Esophagus muscularis mucosa (tissue), 4 donors: ENCODE measurements around the gene NAA11. TPM values are rescaled to one million over a fixed set of nuclear protein-coding genes. Genes with fewer than 3 reads are reported as not detected.

ENCODE experiments used
- DNase-seq: peaks from one replicate; pipeline ENCODE4 v3.0.0-alpha.2; 2017; ENCODE audit errors: extremely low spot score
- H3K27ac ChIP-seq, 4 donors: fragments of 200-600 bp; sonication (generic); replicated peaks in 1 of 4; 1 replicate in 3 of 4; 2 replicates in 1 of 4; pipeline ENCODE4 v1.5.1; 2016 to 2019; ENCODE audit warnings: mild to moderate bottlenecking in 1 of 4
- H3K27me3 ChIP-seq, 4 donors: fragments of 200-600 bp; sonication (generic); one replicate each; pipeline versions ENCODE4 v1.5.1 to v1.6.0; 2016 to 2019
- H3K36me3 ChIP-seq, 4 donors: fragments of 200-600 bp; sonication (generic); one replicate each; pipeline ENCODE4 v1.5.1; 2016 to 2019
- H3K4me1 ChIP-seq, 4 donors: fragments of 200-600 bp; sonication (generic); one replicate each; pipeline ENCODE4 v1.5.1; 2016 to 2019
- H3K4me3 ChIP-seq, 4 donors: fragments of 200-600 bp; sonication (generic); 1 replicate in 2 of 4; 2 replicates in 2 of 4; pipeline ENCODE4 v1.5.1; 2016 to 2019; ENCODE audit warnings: mild to moderate bottlenecking in 4 of 4, moderate library complexity in 1 of 4
- H3K9me3 ChIP-seq, 4 donors: fragments of 200-600 bp; sonication (generic); 1 replicate in 3 of 4; 2 replicates in 1 of 4; pipeline ENCODE4 v1.5.1; 2016 to 2019
- EP300 ChIP-seq: sonication (generic); formaldehyde crosslinking; IDR thresholded peaks from one replicate; pipeline ENCODE4 v1.6.1; 2017; ENCODE audit warnings: antibody characterized with exemption
- POLR2A ChIP-seq: fragments of 450-650 bp; IDR thresholded peaks from one replicate; pipeline ENCODE4 v1.6.1; 2017; ENCODE audit warnings: antibody characterized with exemption, moderate library complexity, mild to moderate bottlenecking, low read depth
- POLR2AphosphoS5 ChIP-seq, 2 donors: sonication (generic); formaldehyde crosslinking; IDR thresholded peaks; one replicate each; pipeline ENCODE4 v1.6.1; 2017; ENCODE audit warnings: antibody characterized with exemption in 2 of 2
- WGBS: methylation state at CpG from one replicate; pipeline ENCODE4 v1.1.5; 2018; 5-methylcytosine and 5-hydroxymethylcytosine counted together
- intact Hi-C: fragments of 100-400 bp; cut with DNase I; formaldehyde crosslinking; loops from one replicate; pipeline ENCODE4 v1.15.1; 2023
- total RNA-seq, 4 donors: library from RNA; depleted of rRNA; stranded (reverse); fragments of >200 nt; gene quantifications; one replicate each; pipeline versions ENCODE4 v1.1.0 to v1.2.1, GENCODE V29; 2016
- TF ChIP-seq, protein P1 (sequence below), 3 experiments: fragments of 200-600 bp in 2 of 3; fragments of 450-650 bp in 1 of 3; sonication (generic) in 2 of 3; IDR thresholded peaks; one replicate each; pipeline ENCODE4 v1.5.1; 2017 to 2019; ENCODE audit warnings: antibody characterized with exemption in 3 of 3, mild to moderate bottlenecking in 2 of 3, moderate library complexity in 1 of 3

NAA11 gene
- total RNA-seq, 4 donors from 2014 or later, result not detected

DNA sequence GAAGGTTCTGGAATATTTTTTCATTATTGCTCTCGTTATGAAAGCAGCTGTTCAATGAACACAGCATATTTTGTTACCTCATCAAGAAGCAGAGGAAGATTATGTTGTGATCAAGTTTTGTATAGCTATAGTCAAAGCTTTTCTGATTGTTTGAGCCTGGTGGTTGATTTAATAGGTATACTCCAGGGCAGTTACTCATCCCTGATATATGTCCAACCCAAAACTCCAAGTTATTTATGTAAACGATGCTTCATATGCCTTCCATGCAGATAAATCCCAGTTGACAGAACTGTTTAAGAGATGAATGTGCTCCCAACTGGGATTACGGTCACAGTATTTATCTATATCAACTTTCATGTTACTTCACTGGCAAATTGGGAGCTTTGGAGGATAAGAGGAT, 19.1 kb downstream of the NAA11 start:
- DNase-seq, result no peak
- Histone ChIP-seq H3K27ac (no peak overlapping the region), H3K27me3 (no peaks in the 10 kb centered on the region), H3K36me3 (no peaks in the 10 kb centered on the region), H3K4me3 (no peak overlapping the region), H3K9me3 (no peaks in the 10 kb centered on the region), H3K4me1 (no peaks in the 10 kb centered on the region)
- WGBS, result 82% methylated on average over 3 of the region's 3 CpGs
- TF ChIP-seq, protein P1, sequence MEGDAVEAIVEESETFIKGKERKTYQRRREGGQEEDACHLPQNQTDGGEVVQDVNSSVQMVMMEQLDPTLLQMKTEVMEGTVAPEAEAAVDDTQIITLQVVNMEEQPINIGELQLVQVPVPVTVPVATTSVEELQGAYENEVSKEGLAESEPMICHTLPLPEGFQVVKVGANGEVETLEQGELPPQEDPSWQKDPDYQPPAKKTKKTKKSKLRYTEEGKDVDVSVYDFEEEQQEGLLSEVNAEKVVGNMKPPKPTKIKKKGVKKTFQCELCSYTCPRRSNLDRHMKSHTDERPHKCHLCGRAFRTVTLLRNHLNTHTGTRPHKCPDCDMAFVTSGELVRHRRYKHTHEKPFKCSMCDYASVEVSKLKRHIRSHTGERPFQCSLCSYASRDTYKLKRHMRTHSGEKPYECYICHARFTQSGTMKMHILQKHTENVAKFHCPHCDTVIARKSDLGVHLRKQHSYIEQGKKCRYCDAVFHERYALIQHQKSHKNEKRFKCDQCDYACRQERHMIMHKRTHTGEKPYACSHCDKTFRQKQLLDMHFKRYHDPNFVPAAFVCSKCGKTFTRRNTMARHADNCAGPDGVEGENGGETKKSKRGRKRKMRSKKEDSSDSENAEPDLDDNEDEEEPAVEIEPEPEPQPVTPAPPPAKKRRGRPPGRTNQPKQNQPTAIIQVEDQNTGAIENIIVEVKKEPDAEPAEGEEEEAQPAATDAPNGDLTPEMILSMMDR (IDR thresholded peaks at IDR 0.05), result no peak
- no peak for TF ChIP-seq POLR2A
- no peak for TF ChIP-seq EP300
- no peak for TF ChIP-seq POLR2AphosphoS5 (IDR thresholded peaks at IDR 0.05)
- intact Hi-C loops, result no loop called here

DNA sequence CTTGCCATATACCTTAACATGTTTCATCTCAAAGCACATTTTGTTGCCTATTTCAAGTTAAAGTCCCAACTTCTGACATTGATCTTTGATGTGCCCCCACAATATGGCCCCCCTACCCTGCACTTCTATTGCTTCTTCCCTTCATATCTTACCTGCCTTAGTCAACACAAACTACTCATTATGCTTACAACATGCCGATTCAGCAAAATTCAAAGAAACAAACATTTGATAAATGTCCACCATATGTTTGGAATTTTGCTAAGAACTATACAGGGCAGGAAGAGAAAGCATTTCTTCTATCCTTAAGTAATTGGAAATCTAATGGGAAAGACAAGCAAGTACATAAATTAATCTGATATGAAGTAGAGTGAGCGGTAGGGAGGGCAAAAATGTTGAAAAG, 25.6 kb downstream of the NAA11 start:
- Histone ChIP-seq H3K4me1 (peaks cover 0 to 8% (median 5%) of the 10 kb centered on the region in 4 donors), H3K36me3 (no peaks in the 10 kb centered on the region), H3K27ac (no peak overlapping the region), H3K4me3 (no peak overlapping the region), H3K9me3 (no peaks in the 10 kb centered on the region), H3K27me3 (no peaks in the 10 kb centered on the region)
- no peak for DNase-seq
- 97% methylated on average over 2 of the region's 2 CpGs for WGBS
- TF ChIP-seq EP300 (no peak), POLR2AphosphoS5 (IDR thresholded peaks at IDR 0.05) (no peak), POLR2A (no peak)
- TF ChIP-seq, protein P1 (IDR thresholded peaks at IDR 0.05), result no peak
- intact Hi-C loops, result no loop called here

DNA sequence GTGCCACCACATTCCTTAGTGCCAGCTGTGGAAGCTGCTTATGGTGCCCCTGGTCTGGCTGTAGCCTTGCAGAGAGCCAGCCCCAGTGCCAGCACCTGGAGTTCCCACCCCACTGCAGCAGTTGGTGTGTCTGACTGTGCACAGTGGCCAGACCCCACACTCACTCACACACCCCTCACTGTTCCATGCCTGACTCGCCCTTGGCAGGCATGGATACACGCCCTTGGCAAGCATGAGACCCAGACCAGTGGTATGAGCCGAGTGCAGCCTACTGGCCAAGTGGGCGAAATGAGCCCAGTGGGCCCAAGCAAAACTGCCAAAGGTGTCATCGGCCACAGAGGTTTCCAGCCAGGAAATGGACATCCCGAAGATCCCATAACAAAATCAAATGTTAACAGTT, 27.4 kb downstream of the NAA11 start:
- Histone ChIP-seq H3K27me3 (no peaks in the 10 kb centered on the region), H3K4me3 (no peak overlapping the region), H3K27ac (no peak overlapping the region), H3K9me3 (no peaks in the 10 kb centered on the region), H3K36me3 (no peaks in the 10 kb centered on the region), H3K4me1 (peaks cover 0 to 24% (median 16%) of the 10 kb centered on the region in 4 donors)
- WGBS, result 97% methylated on average over 2 of the region's 6 CpGs
- intact Hi-C loops, result no loop called here
- TF ChIP-seq POLR2A, result no peak
- TF ChIP-seq EP300, result no peak
- TF ChIP-seq POLR2AphosphoS5 (IDR thresholded peaks at IDR 0.05), result no peak
- TF ChIP-seq, protein P1 (IDR thresholded peaks at IDR 0.05), result no peak
- no peak for DNase-seq

DNA sequence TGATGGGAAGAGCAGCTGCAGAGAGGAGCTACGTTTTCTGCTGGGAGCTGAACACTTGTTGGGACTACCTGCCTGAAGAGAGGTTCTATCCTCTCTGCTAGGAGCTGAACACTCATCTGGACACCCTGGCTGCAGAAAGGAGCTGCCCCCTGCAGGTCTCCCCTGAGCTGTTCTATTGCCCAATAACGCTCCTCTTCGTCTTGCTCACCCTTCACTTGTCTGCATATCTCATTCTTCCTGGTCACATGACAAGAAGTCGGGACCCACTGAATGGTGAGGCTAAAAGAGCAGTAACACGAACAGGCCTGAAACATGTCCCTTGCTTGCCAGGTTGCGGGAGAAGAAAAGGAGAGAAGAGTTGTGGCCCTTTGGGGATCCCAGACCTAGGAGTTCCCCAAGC, 27.8 kb downstream of the NAA11 start:
- Histone ChIP-seq H3K4me1 (peaks cover 0 to 24% (median 16%) of the 10 kb centered on the region in 4 donors), H3K36me3 (no peaks in the 10 kb centered on the region), H3K27me3 (no peaks in the 10 kb centered on the region), H3K27ac (no peak overlapping the region), H3K4me3 (no peak overlapping the region), H3K9me3 (no peaks in the 10 kb centered on the region)
- WGBS, result 91% methylated on average over 6 of the region's 6 CpGs
- DNase-seq, result no peak
- TF ChIP-seq EP300 (no peak), POLR2AphosphoS5 (IDR thresholded peaks at IDR 0.05) (no peak), POLR2A (no peak)
- TF ChIP-seq, protein P1 (IDR thresholded peaks at IDR 0.05), result no peak
- intact Hi-C loops, result no loop called here

DNA sequence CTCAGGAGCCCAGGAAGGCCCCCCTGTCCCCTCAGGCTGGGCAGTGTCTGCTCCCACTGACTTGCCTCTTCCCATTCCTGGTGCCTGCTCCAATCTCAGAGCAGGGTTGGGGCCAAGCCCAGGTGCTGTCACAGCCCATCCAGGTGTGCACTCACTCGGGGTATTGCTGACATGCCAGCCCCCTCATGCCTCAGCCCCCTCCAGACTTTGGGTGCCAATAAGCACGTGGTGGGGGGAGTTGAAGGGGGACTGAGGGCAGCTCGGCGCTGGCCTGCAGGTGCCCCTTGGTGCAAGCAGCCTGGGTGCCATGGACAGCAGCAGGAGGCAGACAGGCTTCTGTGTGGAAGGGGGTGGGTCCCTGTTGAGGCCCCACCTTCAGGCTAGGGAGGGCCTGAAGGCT, 28.4 kb downstream of the NAA11 start:
- intact Hi-C loops, result no loop called here
- 100% methylated on average over 2 of the region's 4 CpGs for WGBS
- no peak overlapping the region for H3K27ac ChIP-seq
- H3K9me3 ChIP-seq, result no peaks in the 10 kb centered on the region
- no peak for TF ChIP-seq EP300
- TF ChIP-seq POLR2AphosphoS5 (IDR thresholded peaks at IDR 0.05), result no peak
- TF ChIP-seq POLR2A, result no peak
- no peak for DNase-seq
- peaks cover 0 to 27% (median 16%) of the 10 kb centered on the region in 4 donors for H3K4me1 ChIP-seq
- no peaks in the 10 kb centered on the region for H3K36me3 ChIP-seq
- H3K27me3 ChIP-seq, result no peaks in the 10 kb centered on the region
- no peak overlapping the region for H3K4me3 ChIP-seq
